ENCODE results near the gene DGCR8. TPM values are rescaled to one million over a fixed set of nuclear protein-coding genes. Genes with fewer than 3 reads are reported as not detected.

DGCR8 gene
- total RNA-seq, 1 experiment from 2014 or later, result 53.1 TPM

DNA sequence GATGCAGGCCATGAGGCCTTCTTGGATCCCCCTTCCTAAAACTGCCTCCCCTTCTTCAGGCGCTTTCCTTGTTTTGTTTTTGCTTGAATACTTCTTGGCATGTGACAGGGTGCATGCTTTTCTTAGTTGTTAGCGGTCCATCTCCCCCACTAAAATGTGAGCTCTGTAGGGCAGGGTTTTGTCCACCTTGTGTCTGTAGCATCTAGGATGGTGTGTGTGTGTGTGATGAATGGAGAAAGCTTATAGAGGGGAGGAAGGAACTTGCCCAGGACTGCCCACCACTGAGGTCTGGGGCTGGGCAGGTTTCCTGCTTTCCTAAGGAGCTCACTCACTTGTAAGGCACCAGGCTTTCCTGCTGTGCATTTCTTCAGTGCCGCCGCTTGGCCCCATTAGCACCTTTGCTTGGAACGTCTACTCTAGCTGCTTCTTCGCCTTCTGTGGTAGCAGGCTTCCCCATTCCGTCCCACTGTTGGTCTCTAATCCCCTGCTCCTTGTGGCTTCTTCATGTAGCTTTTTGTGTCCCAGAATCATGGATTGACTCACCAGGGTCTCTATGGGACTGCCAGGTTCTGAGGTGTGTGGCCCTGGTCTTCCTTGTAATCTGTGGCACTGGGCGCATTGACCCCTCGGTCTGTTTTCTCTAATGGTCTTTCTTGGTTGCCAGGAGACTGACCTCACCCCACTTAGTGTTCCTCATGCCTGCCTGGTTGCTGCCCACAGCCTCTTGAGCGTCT lies 3.3 kb downstream of the DGCR8 start:
- peaks cover 22% of the 10 kb centered on the region for H3K4me1 Mint-ChIP-seq (ENCODE audit: low read depth, unreplicated experiment)
- Histone ChIP-seq H3K36me3 (ENCODE audit: control insufficient read depth, insufficient read depth, low read length) (peaks cover 3% of the 10 kb centered on the region), H3K27me3 (replicated peaks; ENCODE audit: control insufficient read depth, insufficient read depth, low read length) (no peaks in the 10 kb centered on the region), H3K4me3 (ENCODE audit: low read depth, low read length) (no peak overlapping the region), H3K9me3 (no peaks in the 10 kb centered on the region), H3K4me1 (peaks cover 23% of the 10 kb centered on the region)
- H3K27me3 Mint-ChIP-seq (ENCODE audit: insufficient read depth, unreplicated experiment), result no peaks in the 10 kb centered on the region
- no peak for DNase-seq
- peak overlapping the region; percentile 63 for H3K4me3 Mint-ChIP-seq (ENCODE audit: unreplicated experiment)
- intact Hi-C loops (cut with micrococcal nuclease; ENCODE audit: unreplicated experiment), result loop anchor here (5.0 kb wide), 1 partner anchor 66 kb away; the partner anchor contains the start of gene ARVCF
- ChIA-PET CTCF (interaction anchor here (1.0 kb wide), 1 partner anchor 45 kb away, joined by 3 read pairs; no protein-coding TSS in a partner anchor), POLR2A (no interaction called here)
- no TSS peak for BruUV-seq (replicated peaks)
- H3K27ac Mint-ChIP-seq (ENCODE audit: unreplicated experiment), result peak overlapping the region; percentile 59
- peaks cover 66% of the 10 kb centered on the region for H3K36me3 Mint-ChIP-seq (ENCODE audit: insufficient read depth, unreplicated experiment)
- TF ChIP-seq, protein P1, sequence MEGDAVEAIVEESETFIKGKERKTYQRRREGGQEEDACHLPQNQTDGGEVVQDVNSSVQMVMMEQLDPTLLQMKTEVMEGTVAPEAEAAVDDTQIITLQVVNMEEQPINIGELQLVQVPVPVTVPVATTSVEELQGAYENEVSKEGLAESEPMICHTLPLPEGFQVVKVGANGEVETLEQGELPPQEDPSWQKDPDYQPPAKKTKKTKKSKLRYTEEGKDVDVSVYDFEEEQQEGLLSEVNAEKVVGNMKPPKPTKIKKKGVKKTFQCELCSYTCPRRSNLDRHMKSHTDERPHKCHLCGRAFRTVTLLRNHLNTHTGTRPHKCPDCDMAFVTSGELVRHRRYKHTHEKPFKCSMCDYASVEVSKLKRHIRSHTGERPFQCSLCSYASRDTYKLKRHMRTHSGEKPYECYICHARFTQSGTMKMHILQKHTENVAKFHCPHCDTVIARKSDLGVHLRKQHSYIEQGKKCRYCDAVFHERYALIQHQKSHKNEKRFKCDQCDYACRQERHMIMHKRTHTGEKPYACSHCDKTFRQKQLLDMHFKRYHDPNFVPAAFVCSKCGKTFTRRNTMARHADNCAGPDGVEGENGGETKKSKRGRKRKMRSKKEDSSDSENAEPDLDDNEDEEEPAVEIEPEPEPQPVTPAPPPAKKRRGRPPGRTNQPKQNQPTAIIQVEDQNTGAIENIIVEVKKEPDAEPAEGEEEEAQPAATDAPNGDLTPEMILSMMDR (IDR thresholded peaks at IDR 0.05; ENCODE audit: insufficient read depth in 1 of 2, low read depth in 1 of 2, low read length in 1 of 2, severe bottlenecking in 1 of 2, unreplicated experiment in 1 of 2), result no peak
- no peaks in the 10 kb centered on the region for H3K9me3 Mint-ChIP-seq (ENCODE audit: unreplicated experiment)

DNA sequence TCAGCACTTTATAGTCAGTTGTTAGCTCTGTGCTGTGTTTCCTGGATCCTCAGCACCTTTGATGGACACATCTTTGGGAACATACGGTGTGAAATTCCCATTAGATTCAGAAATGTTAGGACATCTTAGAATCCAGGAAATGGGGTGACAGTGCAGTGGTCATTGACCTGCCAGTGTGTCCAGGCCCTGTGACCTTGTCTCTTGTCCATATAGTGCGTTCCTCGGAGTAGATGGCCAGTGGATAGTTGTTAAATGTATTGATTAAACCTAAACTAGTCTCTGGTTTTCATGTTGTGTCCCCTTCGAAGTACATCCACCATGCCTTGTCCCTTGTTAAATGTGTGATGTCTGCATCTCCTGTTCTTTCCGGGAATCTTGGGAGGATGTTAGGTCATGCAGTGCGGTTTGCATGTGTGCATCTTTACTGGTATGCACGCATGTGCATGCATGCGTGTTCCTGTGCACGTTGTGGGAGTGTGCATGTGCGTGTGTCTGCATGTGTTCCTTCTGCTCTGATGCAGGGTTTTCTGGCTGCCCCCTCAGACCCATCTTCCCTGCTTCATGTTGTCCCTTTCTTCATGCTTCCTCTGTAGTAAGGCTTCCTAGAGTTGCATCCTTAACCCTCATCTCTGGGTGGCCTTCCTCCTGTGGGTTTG lies 4.0 kb downstream of the DGCR8 start:
- H3K4me1 Mint-ChIP-seq (ENCODE audit: low read depth, unreplicated experiment), result peaks cover 22% of the 10 kb centered on the region
- H3K4me1 ChIP-seq, result peaks cover 23% of the 10 kb centered on the region
- H3K9me3 Mint-ChIP-seq (ENCODE audit: unreplicated experiment), result no peaks in the 10 kb centered on the region
- peak overlapping the region; percentile 63 for H3K4me3 Mint-ChIP-seq (ENCODE audit: unreplicated experiment)
- H3K4me3 ChIP-seq (ENCODE audit: low read depth, low read length), result no peak overlapping the region
- H3K27me3 Mint-ChIP-seq (ENCODE audit: insufficient read depth, unreplicated experiment), result no peaks in the 10 kb centered on the region
- BruUV-seq (replicated peaks), result no TSS peak
- H3K36me3 ChIP-seq (ENCODE audit: control insufficient read depth, insufficient read depth, low read length), result peaks cover 3% of the 10 kb centered on the region
- TF ChIP-seq, protein P1 (IDR thresholded peaks at IDR 0.05; ENCODE audit: insufficient read depth in 1 of 2, low read depth in 1 of 2, low read length in 1 of 2, severe bottlenecking in 1 of 2, unreplicated experiment in 1 of 2), result no peak
- H3K9me3 ChIP-seq, result no peaks in the 10 kb centered on the region
- H3K27me3 ChIP-seq (replicated peaks; ENCODE audit: control insufficient read depth, insufficient read depth, low read length), result no peaks in the 10 kb centered on the region
- peak overlapping the region; percentile 59 for H3K27ac Mint-ChIP-seq (ENCODE audit: unreplicated experiment)
- H3K36me3 Mint-ChIP-seq (ENCODE audit: insufficient read depth, unreplicated experiment), result peaks cover 73% of the 10 kb centered on the region
- POLR2A ChIA-PET, result no interaction called here
- no peak for DNase-seq
- intact Hi-C loops (cut with micrococcal nuclease; ENCODE audit: unreplicated experiment), result loop anchor here (5.0 kb wide), 1 partner anchor 67 kb away; the partner anchor contains the start of gene ARVCF
- CTCF ChIA-PET, result interaction anchor here (1.0 kb wide), 1 partner anchor 46 kb away, joined by 3 read pairs; no protein-coding TSS in a partner anchor

DNA sequence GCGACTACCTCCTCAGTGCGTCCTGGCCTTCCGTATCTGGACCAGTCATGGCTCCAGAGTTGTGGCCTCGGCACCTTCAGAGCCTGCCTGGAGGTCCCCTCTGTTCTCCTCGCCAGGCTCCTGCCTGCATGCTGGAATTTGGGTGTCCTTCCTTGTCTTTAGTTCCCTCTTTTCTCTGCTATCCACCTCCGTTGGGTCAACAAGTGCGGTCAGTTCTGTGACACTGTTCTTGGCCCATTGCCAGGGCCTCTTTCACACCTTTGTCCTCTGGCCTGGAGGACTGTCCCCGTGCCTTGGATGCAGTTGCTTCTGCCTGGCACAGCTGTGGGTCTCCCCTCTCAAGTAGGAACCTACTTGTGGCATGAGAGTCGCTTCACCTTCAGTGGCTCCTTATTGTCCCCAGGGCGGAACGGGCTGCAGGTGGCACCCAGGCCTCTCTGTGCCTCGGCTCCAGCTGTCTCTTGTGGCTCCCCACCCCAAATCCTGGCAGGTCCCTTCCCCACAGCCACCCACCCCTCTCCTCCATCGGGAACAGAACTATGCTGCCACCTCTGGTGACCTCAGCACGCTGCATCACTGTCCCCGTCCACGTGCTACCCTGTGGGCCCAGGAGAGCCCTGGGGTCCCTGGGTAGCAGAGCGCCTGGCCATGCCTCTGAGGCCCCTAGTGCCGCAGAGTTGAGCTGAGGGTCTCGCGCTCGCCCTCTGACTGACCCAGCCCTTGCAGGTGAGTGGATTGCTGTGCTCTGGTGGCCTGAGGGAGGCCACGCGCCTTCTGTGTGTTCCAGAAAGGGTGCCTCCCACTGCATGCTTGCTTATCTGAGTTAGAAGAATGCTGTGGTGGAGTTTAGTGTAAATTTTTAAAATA lies 4.7 kb downstream of the DGCR8 start:
- Mint-ChIP-seq H3K9me3 (ENCODE audit: unreplicated experiment) (no peaks in the 10 kb centered on the region), H3K4me1 (ENCODE audit: low read depth, unreplicated experiment) (peaks cover 22% of the 10 kb centered on the region), H3K36me3 (ENCODE audit: insufficient read depth, unreplicated experiment) (peaks cover 76% of the 10 kb centered on the region), H3K4me3 (ENCODE audit: unreplicated experiment) (no peak overlapping the region), H3K27me3 (ENCODE audit: insufficient read depth, unreplicated experiment) (no peaks in the 10 kb centered on the region), H3K27ac (ENCODE audit: unreplicated experiment) (no peak overlapping the region)
- no peaks in the 10 kb centered on the region for H3K27me3 ChIP-seq (replicated peaks; ENCODE audit: control insufficient read depth, insufficient read depth, low read length)
- H3K9me3 ChIP-seq, result no peaks in the 10 kb centered on the region
- BruUV-seq (replicated peaks), result no TSS peak
- POLR2A ChIA-PET, result interaction anchor here (0.6 kb wide), 1 partner anchor 69 kb away, joined by 3 read pairs; no protein-coding TSS in a partner anchor
- intact Hi-C loops (cut with micrococcal nuclease; ENCODE audit: unreplicated experiment), result loop anchor here (5.0 kb wide), 1 partner anchor 67 kb away; the partner anchor contains the start of gene ARVCF
- H3K4me1 ChIP-seq, result peaks cover 23% of the 10 kb centered on the region
- H3K36me3 ChIP-seq (ENCODE audit: control insufficient read depth, insufficient read depth, low read length), result peaks cover 4% of the 10 kb centered on the region
- H3K4me3 ChIP-seq (ENCODE audit: low read depth, low read length), result no peak overlapping the region
- CTCF ChIA-PET, result no interaction called here
- DNase-seq, result peak in 1 of 2 experiments; percentile 57
- TF ChIP-seq, protein P1 (IDR thresholded peaks at IDR 0.05; ENCODE audit: insufficient read depth in 1 of 2, low read depth in 1 of 2, low read length in 1 of 2, severe bottlenecking in 1 of 2, unreplicated experiment in 1 of 2), result peak; percentile 50 to 63

Data from Caco-2 (cell line).